ENCODE results near the gene MTA1. TPM values are rescaled to one million over a fixed set of nuclear protein-coding genes. Genes with fewer than 3 reads are reported as not detected.

The MTA1 gene
- total and polyA plus RNA-seq, 2 of the 8 experiments (the other 6 are each of a cell fraction or from before 2014, with no cell fraction given) = 73.9 to 221 TPM

DNA sequence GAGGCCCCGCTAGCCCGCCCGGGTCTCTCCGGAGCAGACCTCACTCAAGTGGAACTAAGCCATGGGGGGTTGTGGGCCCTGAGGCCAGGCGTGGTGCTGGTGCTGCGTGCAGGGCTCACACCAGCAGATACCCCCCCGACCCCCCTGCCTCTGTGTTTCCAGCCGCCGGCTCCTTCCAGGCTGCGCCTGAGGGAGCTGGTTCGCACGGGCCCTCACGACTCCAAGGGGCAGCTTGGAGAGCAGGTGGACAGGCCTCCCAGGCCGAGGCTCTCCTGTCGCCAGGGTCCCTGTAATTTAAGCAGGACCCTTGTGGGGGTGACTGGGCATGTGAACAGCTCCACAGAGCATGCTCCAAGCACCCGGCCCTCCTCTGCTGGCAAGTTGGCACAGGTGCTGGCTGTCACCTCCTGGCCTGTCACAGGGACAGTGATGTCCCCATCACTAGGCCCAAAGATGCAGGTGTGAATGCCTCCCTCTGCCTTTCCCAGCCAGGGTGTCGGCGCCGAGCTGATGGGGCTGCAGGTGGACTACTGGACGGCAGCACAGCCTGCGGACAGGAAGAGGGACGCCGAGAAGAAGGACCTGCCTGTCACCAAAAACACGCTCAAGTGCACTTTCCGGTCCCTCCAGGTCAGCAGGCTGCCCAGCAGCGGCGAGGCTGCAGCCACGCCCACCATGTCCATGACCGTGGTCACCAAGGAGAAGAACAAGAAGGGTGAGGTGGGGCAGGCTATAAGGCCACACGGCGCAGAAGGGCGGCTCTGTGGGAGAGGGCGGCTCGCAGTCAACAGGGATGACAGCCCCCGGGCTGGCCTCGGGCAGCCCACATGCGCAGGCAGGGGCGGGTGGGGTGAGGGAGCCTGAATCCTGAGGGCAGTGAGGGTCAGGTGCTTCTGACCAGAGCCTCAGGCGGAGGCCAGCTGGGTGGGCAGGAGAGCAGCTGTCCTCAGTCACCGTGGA is 27.2 kb upstream of the MTA1 start:
- POLR2A ChIA-PET (ENCODE audit: partially characterized antibody) = interaction anchor here (0.9 to 1.1 kb wide), 2 partner anchors 15 to 46 kb away, joined by 3 to 5 read pairs; no protein-coding TSS in a partner anchor
- Histone ChIP-seq H3K27me3 (replicated peaks in 1 of 4; ENCODE audit: control insufficient read depth in 3 of 4, extremely low read depth in 1 of 4, insufficient read depth in 3 of 4, low read length in 3 of 4) (peaks cover 0 to 8% (median 4%) of the 10 kb centered on the region in 4 experiments; a peak in 2 of 7 replicates), H3K27ac (ENCODE audit: low read depth, low read length) (no peak overlapping the region), H3K79me2 (ENCODE audit: control insufficient read depth in 1 of 2, insufficient read depth in 2 of 2, low read length in 2 of 2) (no peaks in the 10 kb centered on the region), H4K20me1 (replicated peaks in 1 of 2; ENCODE audit: control insufficient read depth in 1 of 2, insufficient read depth in 2 of 2, low read length in 2 of 2) (peaks cover 0 to 2% of the 10 kb centered on the region in 2 experiments), H2BK15ac (ENCODE audit: low read length) (no peak overlapping the region), H2BK5ac (ENCODE audit: low read depth, low read length) (no peak overlapping the region), H3K4me2 (ENCODE audit: insufficient read depth in 1 of 2, low read depth in 2 of 2, low read length in 2 of 2) (no peak overlapping the region), H2AK5ac (ENCODE audit: low read depth, low read length) (no peak overlapping the region), H3K4me1 (replicated peaks in 1 of 4; ENCODE audit: control insufficient read depth in 3 of 4, insufficient read depth in 4 of 4, low read length in 3 of 4) (no peaks in the 10 kb centered on the region; a peak in 1 of 7 replicates), H3K9ac (replicated peaks in 1 of 4; ENCODE audit: extremely low read depth in 1 of 4, low read depth in 3 of 4, low read length in 3 of 4) (no peak overlapping the region), H3K23ac (ENCODE audit: insufficient read length) (no peak overlapping the region), H3K18ac (ENCODE audit: extremely low read depth, low read length) (no peak overlapping the region), H3K14ac (ENCODE audit: insufficient read length) (no peak overlapping the region), H3K56ac (replicated peaks; ENCODE audit: insufficient read length, low read depth, low read length) (no peak overlapping the region), H4K8ac (ENCODE audit: extremely low read depth, insufficient read depth, low read length) (no peak overlapping the region; the same call in 1 of the 2 replicates), H2BK120ac (replicated peaks; ENCODE audit: low read depth, low read length) (no peak overlapping the region), H3K4ac (replicated peaks; ENCODE audit: insufficient read length, low read depth, low read length) (no peak overlapping the region), H3K36me3 (ENCODE audit: control insufficient read depth in 2 of 4, insufficient read depth in 4 of 4, low read length in 3 of 4) (peaks cover 0 to 2% (median under 1%) of the 10 kb centered on the region in 4 experiments; a peak in 2 of 8 replicates), H3K23me2 (ENCODE audit: low read depth, low read length) (no peaks in the 10 kb centered on the region), H3K9me3 (ENCODE audit: insufficient read depth in 2 of 2, low read depth in 1 of 2, low read length in 1 of 2) (peaks cover 0 to 3% of the 10 kb centered on the region in 2 experiments; a peak in 2 of 4 replicates), H2AFZ (ENCODE audit: low read length) (no peak overlapping the region), H2BK12ac (ENCODE audit: low read depth, low read length) (no peak overlapping the region), H3K79me1 (ENCODE audit: low read depth, low read length) (no peaks in the 10 kb centered on the region; the same call in 1 of the 2 replicates), H4K5ac (ENCODE audit: insufficient read length, low read depth, low read length) (no peak overlapping the region), H2BK20ac (ENCODE audit: low read length) (no peak overlapping the region), H3K4me3 (ENCODE audit: extremely low read depth in 1 of 4, insufficient read depth in 2 of 4, low read depth in 3 of 4, low read length in 4 of 4) (no peak overlapping the region), H4K91ac (replicated peaks; ENCODE audit: insufficient read length, low read length) (no peak overlapping the region)
- DNase-seq (ENCODE audit: low read depth in 1 of 2, low spot score in 2 of 2) (no peak), FAIRE-seq (no peak)
- CTCF ChIA-PET (ENCODE audit: partially characterized antibody) = interaction anchor here (0.5 kb wide), 1 partner anchor 71 kb away, joined by 3 read pairs; no protein-coding TSS in a partner anchor
- 93% methylated on average over 38 of the region's 40 CpGs; no CpG with 5 or more reads in 1 of the 2 experiments for WGBS, 2 experiments (ENCODE audit: extremely low coverage in 1 of 2, insufficient coverage in 1 of 2, insufficient read length in 1 of 2, insufficient replicate concordance in 2 of 2, low coverage in 1 of 2, low lambda C conversion rate in 2 of 2, missing lambda C conversion rate in 1 of 2)
- TF ChIP-seq CREB1 (IDR thresholded peaks at IDR 0.05) (no peak), CEBPB (IDR thresholded peaks at IDR 0.05; ENCODE audit: low read depth, low read length) (no peak), GABPA (IDR thresholded peaks at IDR 0.05; ENCODE audit: borderline replicate concordance, insufficient read depth, low read length) (no peak), SIN3A (conservative IDR thresholded peaks at IDR 0.05 in 1 of 2, IDR thresholded peaks at IDR 0.05 in 1 of 2; ENCODE audit: low read depth in 1 of 2, low read length in 2 of 2) (no peak)

Measured in H1 (cell line).